ENCODE results near the gene RHOT2. TPM values are rescaled to one million over a fixed set of nuclear protein-coding genes. Genes with fewer than 3 reads are reported as not detected.

The RHOT2 gene
- total RNA-seq, 1 experiment from 2014 or later: 163 TPM

GRCh38 chr16:698911-699671 lies 31.2 kb downstream of the RHOT2 start:
- no TSS peak for BruUV-seq (replicated peaks)
- Mint-ChIP-seq H3K36me3 (ENCODE audit: insufficient read depth, unreplicated experiment) (peaks cover 5% of the 10 kb centered on the region), H3K27ac (ENCODE audit: unreplicated experiment) (no peak overlapping the region)

DNA sequence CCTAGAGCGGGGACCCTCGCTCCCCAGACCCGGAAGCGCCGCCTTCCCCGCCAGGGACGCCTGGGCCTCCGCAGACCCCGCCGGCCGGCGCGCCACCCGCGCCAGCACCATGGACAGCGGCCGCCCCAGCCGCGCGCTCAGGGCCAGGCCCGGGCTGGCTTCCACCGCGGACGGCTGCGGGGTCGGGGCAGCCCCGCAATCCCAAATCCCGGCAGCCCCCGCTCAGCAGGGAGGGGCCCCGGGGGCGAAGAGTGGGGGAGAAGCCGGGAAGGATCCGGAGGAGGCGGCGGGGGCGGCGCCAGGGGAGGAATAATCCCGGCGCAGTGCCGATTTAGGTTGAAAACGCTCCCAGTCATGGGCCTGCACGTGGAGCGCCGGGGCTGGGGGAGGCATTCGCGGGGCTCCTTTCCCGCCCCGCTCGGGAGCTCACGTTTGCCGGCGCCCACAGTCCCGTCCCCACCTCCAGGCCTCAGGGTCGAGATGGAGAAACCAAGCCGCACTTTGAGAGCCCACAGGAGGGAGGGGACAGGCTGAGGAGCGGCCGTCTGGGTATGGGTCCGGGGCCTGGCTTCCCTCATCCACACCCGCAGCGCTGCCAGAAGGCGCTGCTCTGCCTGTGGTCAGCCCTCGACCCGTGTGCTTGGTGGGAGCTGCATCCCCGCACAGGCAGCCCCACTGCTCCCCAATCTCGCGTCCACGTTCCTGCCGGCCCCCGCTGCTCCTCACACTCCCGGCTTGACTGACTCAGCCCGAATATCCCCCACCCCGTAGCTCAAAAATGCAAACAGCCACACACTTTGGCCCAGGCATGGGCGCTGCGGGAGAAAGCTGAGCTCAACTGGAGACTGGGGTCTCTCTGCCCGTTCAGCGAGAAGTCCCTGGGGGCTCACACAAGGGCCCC lies 33.0 kb downstream of the RHOT2 start:
- Mint-ChIP-seq H3K4me3 (ENCODE audit: low read depth, unreplicated experiment) (no peak overlapping the region), H3K4me1 (ENCODE audit: low read depth, unreplicated experiment) (peaks cover 2% of the 10 kb centered on the region), H3K36me3 (ENCODE audit: insufficient read depth, unreplicated experiment) (peaks cover 9% of the 10 kb centered on the region), H3K9me3 (ENCODE audit: low read depth, unreplicated experiment) (no peaks in the 10 kb centered on the region), H3K27ac (ENCODE audit: unreplicated experiment) (no peak overlapping the region), H3K27me3 (ENCODE audit: unreplicated experiment) (peaks cover 90% of the 10 kb centered on the region)
- BruUV-seq (replicated peaks): no TSS peak
- DNase-seq: peak; percentile 61
- intact Hi-C loops (cut with micrococcal nuclease; ENCODE audit: unreplicated experiment): no loop called here
- TF ChIP-seq CTCF (IDR thresholded peaks at IDR 0.05; ENCODE audit: unreplicated experiment): no peak
- CTCF ChIA-PET: no interaction called here

More at GRCh38 chr16:698911-699671, 31.2 kb downstream of the RHOT2 start:
- DNase-seq: no peak
- Mint-ChIP-seq H3K9me3 (ENCODE audit: low read depth, unreplicated experiment) (no peaks in the 10 kb centered on the region), H3K4me1 (ENCODE audit: low read depth, unreplicated experiment) (peaks cover 9% of the 10 kb centered on the region), H3K27me3 (ENCODE audit: unreplicated experiment) (peaks cover 99% of the 10 kb centered on the region), H3K4me3 (ENCODE audit: low read depth, unreplicated experiment) (no peak overlapping the region)
- CTCF ChIA-PET: interaction anchor here (0.7 kb wide), 1 partner anchor 169 kb away, joined by 4 read pairs; no protein-coding TSS in a partner anchor
- intact Hi-C loops (cut with micrococcal nuclease; ENCODE audit: unreplicated experiment): no loop called here
- no peak for TF ChIP-seq CTCF (IDR thresholded peaks at IDR 0.05; ENCODE audit: unreplicated experiment)

DNA sequence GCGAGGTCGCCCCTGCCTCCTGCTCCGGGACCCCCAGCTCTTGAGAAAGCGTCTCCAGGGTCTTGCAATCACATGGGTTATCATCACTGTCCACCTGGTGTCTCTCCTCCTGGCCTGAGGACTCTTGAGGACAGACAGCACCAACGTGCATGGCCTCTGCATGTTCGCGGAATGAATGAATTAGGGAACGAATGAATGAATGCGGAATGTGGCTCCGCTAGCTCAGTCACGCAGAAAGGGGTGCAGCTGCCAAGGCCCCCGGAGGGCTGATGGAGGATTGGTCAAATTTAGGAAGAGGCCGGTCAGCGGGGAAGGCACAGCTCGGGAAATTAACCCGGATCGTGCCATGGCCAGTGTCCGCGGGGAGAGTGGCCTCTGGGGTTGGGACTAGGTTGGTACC lies 34.4 kb downstream of the RHOT2 start:
- intact Hi-C loops (cut with micrococcal nuclease; ENCODE audit: unreplicated experiment): no loop called here
- Mint-ChIP-seq H3K4me3 (ENCODE audit: low read depth, unreplicated experiment) (no peak overlapping the region), H3K9me3 (ENCODE audit: low read depth, unreplicated experiment) (no peaks in the 10 kb centered on the region), H3K27me3 (ENCODE audit: unreplicated experiment) (peaks cover 90% of the 10 kb centered on the region), H3K36me3 (ENCODE audit: insufficient read depth, unreplicated experiment) (peaks cover 9% of the 10 kb centered on the region), H3K4me1 (ENCODE audit: low read depth, unreplicated experiment) (peaks cover 6% of the 10 kb centered on the region), H3K27ac (ENCODE audit: unreplicated experiment) (no peak overlapping the region)
- DNase-seq: no peak
- no TSS peak for BruUV-seq (replicated peaks)
- no peak for TF ChIP-seq CTCF (IDR thresholded peaks at IDR 0.05; ENCODE audit: unreplicated experiment)
- CTCF ChIA-PET: no interaction called here

GRCh38 chr16:703406-703805 lies 35.5 kb downstream of the RHOT2 start:
- Mint-ChIP-seq H3K36me3 (ENCODE audit: insufficient read depth, unreplicated experiment) (peaks cover 9% of the 10 kb centered on the region), H3K9me3 (ENCODE audit: low read depth, unreplicated experiment) (no peaks in the 10 kb centered on the region), H3K27ac (ENCODE audit: unreplicated experiment) (no peak overlapping the region), H3K27me3 (ENCODE audit: unreplicated experiment) (peaks cover 90% of the 10 kb centered on the region), H3K4me1 (ENCODE audit: low read depth, unreplicated experiment) (peaks cover 6% of the 10 kb centered on the region), H3K4me3 (ENCODE audit: low read depth, unreplicated experiment) (no peak overlapping the region)
- intact Hi-C loops (cut with micrococcal nuclease; ENCODE audit: unreplicated experiment): no loop called here
- no TSS peak for BruUV-seq (replicated peaks)
- no peak for TF ChIP-seq CTCF (IDR thresholded peaks at IDR 0.05; ENCODE audit: unreplicated experiment)
- CTCF ChIA-PET: interaction anchor here (0.6 kb wide), 1 partner anchor 1447 kb away, joined by 4 read pairs; no protein-coding TSS in a partner anchor
- no peak for DNase-seq
